GM18858 (cell line): ENCODE measurements around the gene TMEM161B.
"Not testable (repeated sequence)": the region's sequence is repeated elsewhere in the genome, so short reads cannot be mapped to it uniquely, and the experiment has no call there.

ENCODE experiments used
- ATAC-seq: cut with Tn5 transposase; IDR thresholded peaks from one replicate; pipeline ENCODE4 v1.9.1; 2021; ENCODE audit not compliant: unreplicated experiment

Gene TMEM161B

DNA sequence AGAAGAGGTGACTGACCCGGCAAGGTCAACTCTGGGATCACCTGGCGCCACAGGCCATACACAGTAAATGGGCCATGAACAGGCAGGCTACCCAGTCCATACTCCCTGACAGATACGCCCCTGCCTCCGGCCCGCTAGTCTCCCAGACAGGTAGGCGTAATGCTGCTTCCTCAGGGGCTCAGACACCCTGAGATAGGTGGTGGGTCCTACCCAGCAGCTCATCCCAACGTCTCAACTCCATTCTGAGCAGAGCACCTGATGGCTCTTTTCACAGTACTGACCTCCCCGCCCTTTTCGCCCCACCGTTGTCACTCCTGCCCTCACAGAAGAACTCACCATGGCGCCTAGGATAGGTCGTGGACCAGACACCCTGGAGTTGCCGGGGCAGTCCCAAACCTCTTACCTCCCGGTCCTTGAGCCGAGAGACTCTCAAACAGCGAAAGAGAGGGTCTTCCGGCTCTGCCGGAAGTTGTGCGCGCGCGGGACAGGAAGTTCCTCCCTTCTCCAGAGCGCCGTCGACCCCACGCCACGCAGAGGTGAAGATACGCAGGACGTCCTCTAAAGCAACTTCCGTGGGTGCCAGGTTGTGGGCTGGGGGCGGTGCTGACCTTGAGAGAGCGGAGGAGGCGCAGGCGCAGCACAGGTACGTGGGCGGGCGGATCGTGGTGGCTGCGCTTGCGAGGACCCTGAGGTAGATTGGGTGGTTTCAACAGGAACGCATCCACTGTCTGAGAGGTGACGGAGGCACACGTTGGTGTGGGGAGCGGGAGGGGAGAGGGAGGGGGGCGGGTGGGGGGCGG is at the start of gene TMEM161B:
Gene TMEM161B, minus strand, starts transcription at position 461 of the 800 bp plus-strand sequence. Its CDS starts 122 bp downstream, at position 339.
- ATAC-seq = peak; percentile 98

- ATAC-seq = no peak
These were observed 35.7 kb upstream of the TMEM161B start for GRCh38 chr5:88304356-88304755.

DNA sequence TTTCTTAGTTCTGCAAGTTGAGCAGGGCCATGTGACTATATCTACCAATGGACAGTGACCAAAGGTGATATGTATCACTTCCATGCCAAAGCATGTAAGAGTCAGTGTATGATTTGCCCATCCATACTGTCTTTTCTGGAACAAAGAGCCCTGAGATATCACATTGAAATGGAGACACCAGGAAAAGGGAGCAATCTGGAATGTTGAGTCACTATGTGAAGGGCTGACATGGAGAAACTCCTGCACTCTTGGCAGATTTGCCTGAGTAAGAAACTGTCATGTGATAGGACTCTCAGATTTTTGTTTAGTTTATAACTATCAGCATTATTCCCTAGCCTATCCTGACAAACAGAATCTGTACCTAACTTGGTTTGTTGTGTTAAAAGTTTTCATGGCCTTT is 29.8 kb upstream of the TMEM161B start:
- no peak for ATAC-seq

GRCh38 chr5:88290801-88291200 is 22.2 kb upstream of the TMEM161B start:
- ATAC-seq = no peak

DNA sequence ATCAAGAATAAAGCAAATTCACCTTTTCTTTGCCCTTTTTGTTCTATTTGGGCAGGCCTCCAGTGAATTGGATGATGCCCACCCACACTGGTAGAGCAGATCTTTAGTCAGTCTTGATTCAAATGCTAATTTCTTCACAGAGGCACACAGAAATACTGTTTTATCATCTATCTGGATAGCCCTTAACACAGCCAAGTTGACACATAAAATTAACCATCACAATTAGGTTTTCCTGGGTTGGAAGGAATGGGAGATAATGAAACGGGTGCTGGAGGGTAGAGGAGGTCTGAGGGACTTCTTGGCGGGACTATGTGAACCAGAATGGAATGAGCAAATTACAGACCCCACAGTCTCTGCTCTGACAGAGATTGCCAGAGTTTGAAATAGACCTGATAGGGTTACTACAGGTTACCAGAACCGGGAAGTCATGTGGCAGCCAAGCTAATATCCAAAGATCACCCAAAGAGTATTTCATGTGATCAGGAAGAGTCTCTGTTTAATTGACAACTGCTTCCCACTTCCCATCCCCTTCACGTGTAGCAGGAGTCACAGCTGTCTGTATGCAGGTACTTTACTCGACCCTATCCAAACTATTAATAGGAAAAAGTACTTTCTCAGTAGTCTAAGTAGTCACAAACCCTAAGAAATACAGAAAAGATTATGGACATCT is 20.0 kb upstream of the TMEM161B start:
- ATAC-seq = no peak

GRCh38 chr5:88287846-88288527 is 19.3 kb upstream of the TMEM161B start:
- no peak for ATAC-seq

GRCh38 chr5:88287302-88287701 is 18.7 kb upstream of the TMEM161B start:
- no peak for ATAC-seq

DNA sequence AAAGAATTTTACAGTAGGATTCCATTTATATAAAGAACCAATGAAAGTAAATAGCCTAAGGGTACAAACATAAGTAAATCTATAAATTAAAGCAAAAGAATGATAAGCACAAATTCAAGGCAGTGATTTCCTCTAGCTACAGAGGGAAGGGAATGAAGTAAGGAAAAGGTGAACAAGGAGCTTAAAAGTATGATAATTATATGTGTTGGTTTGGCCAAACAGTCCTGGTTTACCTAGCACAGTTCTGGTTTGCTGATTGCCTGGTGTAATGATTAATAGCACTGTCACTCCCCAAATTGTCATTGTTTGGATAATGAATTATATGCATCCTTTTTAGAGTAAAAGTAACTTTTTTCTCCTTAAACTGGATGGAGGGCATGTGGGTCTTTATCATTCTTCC is 15.0 kb upstream of the TMEM161B start:
- no peak for ATAC-seq

GRCh38 chr5:88281322-88281721 is 12.7 kb upstream of the TMEM161B start:
- no peak for ATAC-seq

DNA sequence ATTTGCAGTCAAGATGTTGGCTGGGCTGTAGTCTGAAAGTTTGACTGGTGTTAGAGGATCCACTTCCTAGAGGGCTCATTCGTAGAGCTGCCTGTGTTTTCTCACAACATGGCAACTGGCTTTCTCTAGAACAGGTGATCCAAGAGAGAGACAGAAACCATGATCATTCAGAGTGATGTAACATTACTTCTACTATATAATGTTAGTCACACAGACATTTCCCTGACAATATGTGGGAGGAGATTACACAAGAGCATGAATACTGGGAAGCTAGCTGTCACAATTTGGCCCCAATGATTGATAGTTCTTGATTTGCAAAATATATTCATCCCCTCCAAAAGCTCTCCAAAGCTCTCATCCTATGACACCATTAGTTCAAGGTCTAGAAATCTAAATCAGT is 10.9 kb upstream of the TMEM161B start:
- ATAC-seq = no peak

DNA sequence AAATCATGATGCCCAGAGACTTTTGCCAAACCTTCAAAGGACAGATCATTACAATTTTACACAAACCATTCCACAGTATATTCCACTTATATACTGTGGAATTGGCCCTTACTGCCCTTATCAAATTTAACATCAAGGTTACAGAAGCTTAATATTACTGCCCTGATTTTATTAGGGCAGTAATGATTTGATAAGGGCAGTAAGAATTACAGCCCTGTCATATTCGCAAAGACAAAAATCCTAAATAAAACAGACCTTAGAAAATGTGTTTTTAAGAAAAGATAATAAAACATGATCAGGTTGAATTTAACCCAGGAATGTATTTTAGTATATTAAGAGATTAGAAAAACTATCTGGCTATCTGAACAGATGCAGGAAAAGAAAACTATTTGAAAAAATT is 7.7 kb upstream of the TMEM161B start:
- no peak for ATAC-seq

DNA sequence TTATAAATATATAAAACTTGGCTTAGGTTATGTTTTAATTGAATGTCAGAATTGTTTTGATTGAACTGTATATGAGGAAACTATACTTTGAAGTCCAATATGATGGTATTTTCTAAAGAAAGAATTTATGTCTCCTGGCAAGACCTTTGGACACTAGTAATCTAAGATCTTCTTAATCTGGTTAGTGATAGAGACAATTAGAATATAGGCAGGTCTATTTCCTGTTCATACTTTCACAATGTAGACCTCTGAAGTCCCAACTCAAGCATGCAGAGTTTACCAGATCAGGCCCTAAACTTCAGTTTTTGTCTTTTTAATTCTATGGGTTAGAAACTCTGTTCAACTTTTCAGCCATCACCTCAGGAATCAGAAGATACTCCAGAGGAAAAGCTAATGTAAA is 6.9 kb upstream of the TMEM161B start:
- no peak for ATAC-seq

GRCh38 chr5:88269222-88269771 is 652 bp upstream of the TMEM161B start:
- ATAC-seq = peak; percentile 16

DNA sequence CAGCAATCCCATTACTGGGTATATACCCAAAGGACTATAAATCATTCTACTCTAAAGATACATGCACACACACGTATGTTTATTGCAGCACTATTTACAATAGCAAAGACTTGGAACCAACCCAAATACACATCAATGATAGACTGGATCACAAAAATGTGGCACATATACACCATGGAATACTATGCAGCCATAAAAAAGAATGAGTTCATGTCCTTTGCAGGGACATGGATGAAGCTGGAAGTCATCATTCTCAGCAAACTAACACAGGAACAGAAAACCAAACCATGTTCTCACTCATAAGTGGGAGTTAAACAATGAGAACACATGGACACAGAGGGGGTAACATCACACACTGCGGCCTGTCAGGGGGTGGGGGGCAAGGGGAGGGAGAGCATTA is 4.1 kb downstream of the TMEM161B start:
- not testable (repeated sequence) for ATAC-seq

- ATAC-seq = no peak
These were observed 5.3 kb downstream of the TMEM161B start for GRCh38 chr5:88263349-88263748.

DNA sequence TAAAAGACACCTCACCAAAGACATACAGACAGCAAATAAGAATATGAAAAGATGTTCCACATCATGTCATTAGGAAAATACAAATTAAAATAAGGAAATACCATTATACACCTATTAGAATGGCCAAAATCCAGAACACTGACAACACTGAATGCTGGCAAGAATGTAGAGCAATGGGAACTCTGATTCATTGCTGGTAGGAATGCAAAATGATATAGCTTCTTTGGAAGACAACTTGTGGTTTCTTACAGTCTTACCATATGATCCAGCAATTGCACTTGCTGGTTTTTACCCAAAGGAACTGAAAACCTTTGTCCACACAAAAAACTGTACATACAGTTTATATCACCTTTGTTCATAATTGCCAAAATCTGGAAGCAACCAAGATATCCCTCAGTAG is 6.5 kb downstream of the TMEM161B start:
- ATAC-seq = no peak

DNA sequence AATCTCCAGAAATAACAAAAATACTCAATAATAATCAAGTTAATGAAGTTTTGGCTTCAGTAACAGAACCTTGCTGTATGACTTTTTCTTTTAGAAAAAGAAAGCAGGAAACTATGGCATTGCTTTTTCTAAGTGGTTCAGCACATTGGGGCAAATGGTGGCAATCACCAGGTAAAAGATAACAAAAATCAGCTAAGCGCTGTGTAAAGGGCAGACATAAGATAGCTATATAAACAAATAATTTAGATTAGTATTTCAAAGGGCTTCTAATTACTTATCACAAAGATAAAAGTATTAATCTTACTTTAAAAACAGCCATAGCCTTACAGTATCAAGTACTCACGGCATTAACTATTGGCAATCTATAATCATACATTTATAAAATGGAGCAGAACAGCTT is 10.0 kb downstream of the TMEM161B start:
- no peak for ATAC-seq

GRCh38 chr5:88256872-88257271 is 11.8 kb downstream of the TMEM161B start:
- ATAC-seq = no peak

GRCh38 chr5:88256037-88256436 is 12.6 kb downstream of the TMEM161B start:
- no peak for ATAC-seq

- no peak for ATAC-seq
These were observed 14.3 kb downstream of the TMEM161B start for GRCh38 chr5:88254320-88254719.

GRCh38 chr5:88251048-88251711 is 17.5 kb downstream of the TMEM161B start:
- ATAC-seq = no peak
